HG02885 (cell line): ENCODE results near the gene RAD51B.
"Not testable (repeated sequence)": the region's sequence is repeated elsewhere in the genome, so short reads cannot be mapped to it uniquely, and the experiment has no call there.

Experiments used
- ATAC-seq: cut with Tn5 transposase; IDR thresholded peaks from one replicate; pipeline ENCODE4 v1.9.1; 2021; ENCODE audit warnings: mild to moderate bottlenecking; ENCODE audit not compliant: unreplicated experiment, poor library complexity

The RAD51B gene

GRCh38 chr14:68099495-68100045, 280.0 kb downstream of the RAD51B start:
- no peak for ATAC-seq

GRCh38 chr14:68101715-68102301, 282.2 kb downstream of the RAD51B start:
- ATAC-seq = not testable (repeated sequence)

- ATAC-seq = no peak
Measured at GRCh38 chr14:68103853-68104252, 284.3 kb downstream of the RAD51B start.

- no peak for ATAC-seq
Measured at GRCh38 chr14:68104518-68104917, 284.9 kb downstream of the RAD51B start.

- ATAC-seq = no peak
Measured at GRCh38 chr14:68105816-68106215, 286.2 kb downstream of the RAD51B start.

- ATAC-seq = no peak
Measured at GRCh38 chr14:68106456-68106855, 286.9 kb downstream of the RAD51B start.

GRCh38 chr14:68106905-68107304, 287.3 kb downstream of the RAD51B start:
- no peak for ATAC-seq

- no peak for ATAC-seq
Measured at GRCh38 chr14:68109132-68109900, 289.7 kb downstream of the RAD51B start.

- ATAC-seq = no peak
Measured at GRCh38 chr14:68111097-68111852, 291.7 kb downstream of the RAD51B start.

- ATAC-seq = no peak
Measured at GRCh38 chr14:68111853-68112270, 292.3 kb downstream of the RAD51B start.

- ATAC-seq = no peak
Measured at GRCh38 chr14:68112442-68112841, 292.9 kb downstream of the RAD51B start.

GRCh38 chr14:68113343-68113930, 293.9 kb downstream of the RAD51B start:
- ATAC-seq = no peak

- not testable (repeated sequence) for ATAC-seq
Measured at GRCh38 chr14:68115952-68116351, 296.4 kb downstream of the RAD51B start.

- no peak for ATAC-seq
Measured at GRCh38 chr14:68122651-68123050, 303.1 kb downstream of the RAD51B start.

GRCh38 chr14:68124050-68124449, 304.5 kb downstream of the RAD51B start:
- ATAC-seq = no peak

- ATAC-seq = no peak
Measured at GRCh38 chr14:68124979-68125731, 305.6 kb downstream of the RAD51B start.

GRCh38 chr14:68127166-68127565, 307.6 kb downstream of the RAD51B start:
- ATAC-seq = no peak

- no peak for ATAC-seq
Measured at GRCh38 chr14:68131907-68132306, 312.3 kb downstream of the RAD51B start.

GRCh38 chr14:68132563-68133121, 313.1 kb downstream of the RAD51B start:
- ATAC-seq = no peak

GRCh38 chr14:68133856-68134255, 314.3 kb downstream of the RAD51B start:
- no peak for ATAC-seq
